Uterus (tissue), 4 donors: ENCODE measurements around the gene RAB11FIP5. TPM values are rescaled to one million over a fixed set of nuclear protein-coding genes. Genes with fewer than 3 reads are reported as not detected.
"Not testable (repeated sequence)": the region's sequence is repeated elsewhere in the genome, so short reads cannot be mapped to it uniquely, and the experiment has no call there.

ENCODE experiments used
- DNase-seq, 2 donors: peaks; one replicate each; pipeline ENCODE4 v3.0.0-alpha.2; 2019 to 2020
- H3K27ac ChIP-seq, 2 donors: fragments of 200-600 bp; sonication (generic); 1 replicate in 1 of 2; 2 replicates in 1 of 2; pipeline ENCODE4 v1.5.1; 2016 to 2018
- H3K27me3 ChIP-seq, 2 donors: fragments of 200-600 bp; sonication (generic); one replicate each; pipeline ENCODE4 v1.5.1; 2018 to 2019; ENCODE audit warnings: control low read depth in 1 of 2
- H3K36me3 ChIP-seq, 2 donors: fragments of 200-600 bp; sonication (generic); one replicate each; pipeline ENCODE4 v1.5.1; 2019; ENCODE audit warnings: control low read depth in 1 of 2
- H3K4me1 ChIP-seq, 2 donors: fragments of 200-600 bp; sonication (generic); one replicate each; pipeline ENCODE4 v1.5.1; 2018 to 2019; ENCODE audit warnings: control low read depth in 1 of 2
- H3K4me3 ChIP-seq, 2 donors: fragments of 200-600 bp; sonication (generic); 1 replicate in 1 of 2; 2 replicates in 1 of 2; pipeline ENCODE4 v1.5.1; 2018 to 2019; ENCODE audit warnings: mild to moderate bottlenecking in 1 of 2
- H3K9me3 ChIP-seq, 2 donors: fragments of 200-600 bp; sonication (generic); one replicate each; pipeline ENCODE4 v1.5.1; 2019; ENCODE audit warnings: control low read depth in 1 of 2
- CTCF ChIP-seq, 4 experiments: fragments of 200-600 bp in 2 of 4; fragments of 450-650 bp in 2 of 4; sonication (generic) in 2 of 4; IDR thresholded peaks; one replicate each; pipeline ENCODE4 v1.5.1; 2016 to 2019; ENCODE audit warnings: antibody characterized with exemption in 4 of 4, mild to moderate bottlenecking in 2 of 4, moderate library complexity in 1 of 4
- POLR2A ChIP-seq, 2 donors: fragments of 450-650 bp; IDR thresholded peaks; one replicate each; pipeline ENCODE4 v1.6.1; 2016; ENCODE audit warnings: antibody characterized with exemption in 2 of 2, mild to moderate bottlenecking in 1 of 2, moderate library complexity in 1 of 2
- intact Hi-C: fragments of 100-400 bp; cut with DNase I; formaldehyde crosslinking; loops from one replicate; pipeline ENCODE4 v1.15.1; 2023; ENCODE audit warnings: low total_unique reads
- total RNA-seq, 4 donors: library from RNA; depleted of rRNA in 3 of 4; stranded (reverse); fragments of >200 nt in 3 of 4; gene quantifications; one replicate each; pipeline versions ENCODE4 v1.1.0 to v1.2.4, GENCODE V29; 2014 to 2023
- donor health status: DM: yes; HTN: yes; CAD: no.

RAB11FIP5 gene
- total RNA-seq, 4 donors from 2014 or later, result 22.4 to 45.7 (median 31.7) TPM

- intact Hi-C loops, result no loop called here
- H3K4me1 ChIP-seq, result no peaks in the 10 kb centered on the region
- no peak for TF ChIP-seq POLR2A (IDR thresholded peaks at IDR 0.05)
- no peak for TF ChIP-seq CTCF (IDR thresholded peaks at IDR 0.05)
- no peak overlapping the region for H3K4me3 ChIP-seq
- no peaks in the 10 kb centered on the region for H3K9me3 ChIP-seq
- H3K27me3 ChIP-seq, result no peaks in the 10 kb centered on the region
- no peak for DNase-seq
- no peak overlapping the region for H3K27ac ChIP-seq
- no peaks in the 10 kb centered on the region for H3K36me3 ChIP-seq
Measured at GRCh38 chr2:73101626-73102256, 11.0 kb downstream of the RAB11FIP5 start.

- Histone ChIP-seq H3K4me3 (no peak overlapping the region), H3K4me1 (no peaks in the 10 kb centered on the region), H3K36me3 (no peaks in the 10 kb centered on the region), H3K9me3 (no peaks in the 10 kb centered on the region), H3K27ac (no peak overlapping the region), H3K27me3 (no peaks in the 10 kb centered on the region)
- no peak for DNase-seq
- TF ChIP-seq POLR2A (IDR thresholded peaks at IDR 0.05) (no peak), CTCF (IDR thresholded peaks at IDR 0.05) (no peak)
- intact Hi-C loops, result no loop called here
Measured at GRCh38 chr2:73100956-73101355, 11.8 kb downstream of the RAB11FIP5 start.

GRCh38 chr2:73099486-73099885, 13.3 kb downstream of the RAB11FIP5 start:
- intact Hi-C loops, result no loop called here
- Histone ChIP-seq H3K27me3 (no peaks in the 10 kb centered on the region), H3K4me1 (no peaks in the 10 kb centered on the region), H3K4me3 (no peak overlapping the region), H3K36me3 (no peaks in the 10 kb centered on the region), H3K9me3 (no peaks in the 10 kb centered on the region), H3K27ac (no peak overlapping the region)
- DNase-seq, result no peak
- no peak for TF ChIP-seq POLR2A (IDR thresholded peaks at IDR 0.05)
- TF ChIP-seq CTCF (IDR thresholded peaks at IDR 0.05), result no peak

- H3K9me3 ChIP-seq, result no peaks in the 10 kb centered on the region
- H3K4me3 ChIP-seq, result no peak overlapping the region
- DNase-seq, result no peak
- no peak for TF ChIP-seq POLR2A (IDR thresholded peaks at IDR 0.05)
- TF ChIP-seq CTCF (IDR thresholded peaks at IDR 0.05), result no peak
- H3K27ac ChIP-seq, result no peak overlapping the region
- H3K4me1 ChIP-seq, result no peaks in the 10 kb centered on the region
- intact Hi-C loops, result no loop called here
- no peaks in the 10 kb centered on the region for H3K27me3 ChIP-seq
- no peaks in the 10 kb centered on the region for H3K36me3 ChIP-seq
Measured at GRCh38 chr2:73095910-73096309, 16.8 kb downstream of the RAB11FIP5 start.

GRCh38 chr2:73093601-73094218, 19.0 kb downstream of the RAB11FIP5 start:
- intact Hi-C loops, H3K9me3 ChIP-seq, H3K27ac ChIP-seq, DNase-seq, H3K27me3 ChIP-seq, H3K36me3 ChIP-seq, H3K4me1 ChIP-seq, H3K4me3 ChIP-seq: not testable (repeated sequence)
